Measurements from ENCODE around the gene LZTR1. TPM values are rescaled to one million over a fixed set of nuclear protein-coding genes. Genes with fewer than 3 reads are reported as not detected.

The LZTR1 gene
- total and polyA plus RNA-seq, 2 donors (not counting 3 experiments of a cell fraction or from before 2014, with no cell fraction given): 56.6 to 86.8 TPM

DNA sequence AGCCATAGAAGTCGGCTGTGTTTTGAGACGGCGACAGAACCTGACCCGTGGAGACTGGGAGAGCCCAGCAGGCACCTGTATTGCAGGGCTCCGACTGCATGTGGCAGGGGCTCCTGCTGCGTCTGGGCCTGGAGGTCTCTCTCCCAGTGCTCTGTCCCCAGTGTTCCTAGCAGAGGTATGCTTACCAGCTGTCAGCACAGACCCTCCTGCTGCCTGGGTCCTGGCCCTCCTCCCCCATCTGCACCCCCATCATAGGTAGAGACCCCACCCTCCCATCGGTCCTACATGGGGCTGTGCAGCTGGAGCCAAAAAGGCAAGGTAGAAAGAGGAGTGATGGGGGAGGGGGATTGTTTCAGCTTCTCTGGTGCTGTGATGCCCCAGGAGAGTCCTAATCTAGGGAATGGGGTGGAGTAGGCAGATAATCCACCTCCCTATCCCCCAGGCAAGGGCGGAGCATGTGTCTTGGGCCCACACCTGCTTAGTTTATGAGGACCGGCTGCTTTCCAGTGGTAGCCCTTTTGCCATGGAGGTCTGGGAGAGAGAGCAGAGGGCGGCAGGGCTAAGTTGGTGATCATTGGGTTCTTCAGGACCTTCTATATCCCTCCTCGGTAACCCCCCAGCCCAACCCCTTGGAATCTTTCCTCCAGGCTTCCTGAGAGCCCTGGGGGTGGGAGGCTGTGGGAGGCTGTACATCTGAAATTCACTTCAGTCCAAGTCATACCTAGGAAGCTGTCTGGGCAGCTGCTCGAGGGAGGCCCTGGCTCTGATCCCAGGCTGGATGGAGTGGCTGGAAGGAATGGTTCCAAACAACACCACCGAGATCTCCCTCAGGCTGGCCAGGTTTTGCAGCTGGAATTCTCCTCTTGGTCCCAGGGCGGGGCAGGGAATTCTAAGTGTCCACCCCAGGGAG is 44.9 kb downstream of the LZTR1 start:
- Histone ChIP-seq H3K4me1 (ENCODE audit: control insufficient read depth, extremely low read depth, insufficient read depth, low read length) (no peaks in the 10 kb centered on the region), H3K4me3 (replicated peaks in 1 of 3; ENCODE audit: insufficient read depth in 1 of 3, low read depth in 1 of 3, low read length in 3 of 3) (no peak overlapping the region), H3K9ac (replicated peaks; ENCODE audit: extremely low read depth, insufficient read depth, low read length) (no peak overlapping the region), H3K79me2 (ENCODE audit: control insufficient read depth, insufficient read depth, low read length) (no peaks in the 10 kb centered on the region), H3K36me3 (ENCODE audit: control insufficient read depth in 2 of 2, extremely low read depth in 1 of 2, insufficient read depth in 2 of 2, low read length in 2 of 2) (no peaks in the 10 kb centered on the region), H3K4me2 (ENCODE audit: insufficient read depth, low read length) (no peak overlapping the region), H2AFZ (ENCODE audit: low read depth, low read length) (no peak overlapping the region), H3K9me3 (replicated peaks; ENCODE audit: control insufficient read depth, insufficient read depth, low read length) (no peaks in the 10 kb centered on the region), H3K27ac (ENCODE audit: insufficient read depth, low read depth, low read length) (no peak overlapping the region), H3K9me1 (replicated peaks; ENCODE audit: control insufficient read depth, extremely low read depth, insufficient read depth, low read length) (no peaks in the 10 kb centered on the region), H4K20me1 (replicated peaks; ENCODE audit: control insufficient read depth, extremely low read depth, insufficient read depth, low read length) (no peaks in the 10 kb centered on the region), H3K27me3 (ENCODE audit: control insufficient read depth in 2 of 2, insufficient read depth in 2 of 2, low read length in 2 of 2) (peaks cover 6 to 8% of the 10 kb centered on the region in 2 experiments)
- CTCF ChIA-PET: no interaction called here
- POLR2A ChIA-PET: no interaction called here
- no peak for DNase-seq (ENCODE audit: low read depth, low spot score)
- dilution Hi-C loops (cut with MboI; ENCODE audit: extremely low pct_ligation_motif_present, low sequenced_read_pairs): no loop called here
- TF ChIP-seq, protein P1, sequence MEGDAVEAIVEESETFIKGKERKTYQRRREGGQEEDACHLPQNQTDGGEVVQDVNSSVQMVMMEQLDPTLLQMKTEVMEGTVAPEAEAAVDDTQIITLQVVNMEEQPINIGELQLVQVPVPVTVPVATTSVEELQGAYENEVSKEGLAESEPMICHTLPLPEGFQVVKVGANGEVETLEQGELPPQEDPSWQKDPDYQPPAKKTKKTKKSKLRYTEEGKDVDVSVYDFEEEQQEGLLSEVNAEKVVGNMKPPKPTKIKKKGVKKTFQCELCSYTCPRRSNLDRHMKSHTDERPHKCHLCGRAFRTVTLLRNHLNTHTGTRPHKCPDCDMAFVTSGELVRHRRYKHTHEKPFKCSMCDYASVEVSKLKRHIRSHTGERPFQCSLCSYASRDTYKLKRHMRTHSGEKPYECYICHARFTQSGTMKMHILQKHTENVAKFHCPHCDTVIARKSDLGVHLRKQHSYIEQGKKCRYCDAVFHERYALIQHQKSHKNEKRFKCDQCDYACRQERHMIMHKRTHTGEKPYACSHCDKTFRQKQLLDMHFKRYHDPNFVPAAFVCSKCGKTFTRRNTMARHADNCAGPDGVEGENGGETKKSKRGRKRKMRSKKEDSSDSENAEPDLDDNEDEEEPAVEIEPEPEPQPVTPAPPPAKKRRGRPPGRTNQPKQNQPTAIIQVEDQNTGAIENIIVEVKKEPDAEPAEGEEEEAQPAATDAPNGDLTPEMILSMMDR (IDR thresholded peaks at IDR 0.05; ENCODE audit: extremely low read depth in 1 of 2, insufficient read depth in 1 of 2, low read depth in 1 of 2, low read length in 2 of 2): no peak
- TF ChIP-seq JUN (IDR thresholded peaks at IDR 0.05; ENCODE audit: borderline replicate concordance, insufficient read depth, insufficient read length, low read depth) (no peak), POLR2A (IDR thresholded peaks at IDR 0.05; ENCODE audit: low read depth, low read length) (no peak), GATA2 (IDR thresholded peaks at IDR 0.05; ENCODE audit: insufficient read depth, insufficient read length, low read depth, low read length) (no peak), EZH2 (IDR thresholded peaks at IDR 0.05; ENCODE audit: borderline replicate concordance, low read depth, low read length, severe bottlenecking) (no peak)
- no peak for FAIRE-seq
- intact Hi-C loops (cut with micrococcal nuclease): no loop called here
- no TSS peak for BruUV-seq (replicated peaks)

Measured in endothelial cell of umbilical vein (primary cell).